HepG2 (cell line): Measurements from ENCODE around the gene ATG2B. TPM values are rescaled to one million over a fixed set of nuclear protein-coding genes. Genes with fewer than 3 reads are reported as not detected.

Experiments
- CCDC6 ChIP-seq: sonication (generic); formaldehyde crosslinking; IDR thresholded peaks from 2 replicates; pipeline ENCODE4 v1.8.1; 2022; ENCODE audit warnings: mild to moderate bottlenecking, missing genetic modification reagents, moderate library complexity
- IKZF5 ChIP-seq: IDR thresholded peaks from 2 replicates; pipeline ENCODE4 v1.6.1; 2018; ENCODE audit warnings: missing genetic modification reagents, mild to moderate bottlenecking, missing compliant biosample characterization
- JUND ChIP-seq: sonication (generic); formaldehyde crosslinking; IDR thresholded peaks from 2 replicates; pipeline ENCODE4 v1.8.0; 2022; ENCODE audit warnings: mild to moderate bottlenecking, missing genetic modification reagents
- KLF6 ChIP-seq: IDR thresholded peaks from 2 replicates; pipeline ENCODE4 v1.8.0; 2016; ENCODE audit warnings: missing biosample characterization, missing genetic modification reagents
- MBNL3 ChIP-seq: fragments of 250-450 bp; sonication (Bioruptor Pico); conservative IDR thresholded peaks from 2 replicates; pipeline ENCODE4 v1.8.0; 2022; ENCODE audit warnings: mild to moderate bottlenecking, inconsistent platforms
- NCOR1 ChIP-seq: fragments of 200-600 bp; sonication (generic); IDR thresholded peaks from 2 replicates; pipeline ENCODE4 v1.7.0; 2017; ENCODE audit warnings: antibody characterized with exemption, low read length, borderline replicate concordance
- PAF1 ChIP-seq: IDR thresholded peaks from 2 replicates; pipeline ENCODE4 v1.6.1; 2016; ENCODE audit warnings: missing genetic modification reagents, missing compliant biosample characterization
- PRPF4 ChIP-seq: fragments of 200-400 bp; formaldehyde crosslinking; IDR thresholded peaks from 2 replicates; pipeline ENCODE4 v1.6.1; 2016; ENCODE audit warnings: low read length, low read depth; ENCODE audit not compliant: poor library complexity, severe bottlenecking
- RBM22 ChIP-seq: fragments of 200-400 bp; formaldehyde crosslinking; optimal IDR thresholded peaks from 2 replicates; pipeline ENCODE3; 2017; ENCODE audit warnings: mild to moderate bottlenecking, low read length, moderate library complexity
- REXO4 ChIP-seq: sonication (generic); formaldehyde crosslinking; IDR thresholded peaks from 2 replicates; pipeline ENCODE4 v1.8.0; 2022; ENCODE audit warnings: missing genetic modification reagents, mild to moderate bottlenecking, borderline replicate concordance
- RXRA ChIP-seq: sonication (generic); formaldehyde crosslinking; IDR thresholded peaks from 2 replicates; pipeline ENCODE4 v1.5.1; 2020; ENCODE audit warnings: missing genetic modification reagents
- SNAPC2 ChIP-seq: sonication (generic); formaldehyde crosslinking; IDR thresholded peaks from 2 replicates; pipeline ENCODE4 v1.8.1; 2022; ENCODE audit warnings: mild to moderate bottlenecking, missing genetic modification reagents
- TCF7L2 ChIP-seq: IDR thresholded peaks from 2 replicates; pipeline ENCODE4 v1.6.1; 2011; ENCODE audit warnings: mild to moderate bottlenecking, low read depth, low read length, moderate library complexity
- U2AF2 ChIP-seq: fragments of 200-400 bp; formaldehyde crosslinking; IDR thresholded peaks from 2 replicates; pipeline ENCODE4 v1.6.1; 2017; ENCODE audit warnings: low read depth, mild to moderate bottlenecking, low read length
- ZBED4 ChIP-seq: sonication (generic); formaldehyde crosslinking; IDR thresholded peaks from 2 replicates; pipeline ENCODE4 v1.4.0; 2020; ENCODE audit warnings: missing genetic modification reagents, borderline replicate concordance
- ZBTB38 ChIP-seq: sonication (generic); formaldehyde crosslinking; IDR thresholded peaks from 2 replicates; pipeline ENCODE4 v1.5.1; 2020; ENCODE audit warnings: mild to moderate bottlenecking, missing genetic modification reagents
- ZFP36 ChIP-seq: fragments of 150-350 bp; IDR thresholded peaks from 2 replicates; pipeline ENCODE4 v1.6.1; 2018; ENCODE audit warnings: borderline replicate concordance, low read length, low read depth; ENCODE audit not compliant: partially characterized antibody
- ZMYM2 ChIP-seq: sonication (generic); formaldehyde crosslinking; IDR thresholded peaks from 2 replicates; pipeline ENCODE4 v1.8.0; 2022; ENCODE audit warnings: mild to moderate bottlenecking, missing genetic modification reagents
- ZNF251 ChIP-seq: sonication (generic); formaldehyde crosslinking; IDR thresholded peaks from 2 replicates; pipeline ENCODE4 v1.9.0; 2021; ENCODE audit warnings: mild to moderate bottlenecking, missing genetic modification reagents
- ZNF253 ChIP-seq: sonication (generic); formaldehyde crosslinking; IDR thresholded peaks from 2 replicates; pipeline ENCODE4 v1.8.0; 2022; ENCODE audit warnings: mild to moderate bottlenecking, missing genetic modification reagents, borderline replicate concordance
- ZNF446 ChIP-seq: sonication (generic); formaldehyde crosslinking; IDR thresholded peaks from 2 replicates; pipeline ENCODE4 v1.5.0; 2020; ENCODE audit warnings: mild to moderate bottlenecking, missing genetic modification reagents
- ZNF563 ChIP-seq: sonication (generic); formaldehyde crosslinking; IDR thresholded peaks from 2 replicates; pipeline ENCODE4 v1.8.0; 2022; ENCODE audit warnings: mild to moderate bottlenecking, moderate library complexity, missing genetic modification reagents
- ZNF567 ChIP-seq: sonication (generic); formaldehyde crosslinking; IDR thresholded peaks from 2 replicates; pipeline ENCODE4 v1.8.1; 2023; ENCODE audit warnings: mild to moderate bottlenecking, missing genetic modification reagents, borderline replicate concordance
- ZNF577 ChIP-seq: sonication (generic); formaldehyde crosslinking; IDR thresholded peaks from 2 replicates; pipeline ENCODE4 v1.4.0; 2020; ENCODE audit warnings: mild to moderate bottlenecking, low read depth, missing genetic modification reagents, borderline replicate concordance
- ZNF766 ChIP-seq: sonication (generic); formaldehyde crosslinking; IDR thresholded peaks from 2 replicates; pipeline ENCODE4 v1.5.0; 2020; ENCODE audit warnings: missing genetic modification reagents, borderline replicate concordance
- ZNF879 ChIP-seq: sonication (generic); formaldehyde crosslinking; IDR thresholded peaks from 2 replicates; pipeline ENCODE4 v1.8.1; 2023; ENCODE audit warnings: missing genetic modification reagents
- ZZZ3 ChIP-seq: sonication (generic); formaldehyde crosslinking; IDR thresholded peaks from 2 replicates; pipeline ENCODE4 v1.4.0; 2020; ENCODE audit warnings: missing genetic modification reagents, mild to moderate bottlenecking, borderline replicate concordance
- polyA plus RNA-seq, 8 experiments: library from polyadenylated mRNA; depleted of rRNA in 3 of 8; stranded (reverse) in 7 of 8; unstranded in 1 of 8; fragments of >200 nt; fragmentation: Illumina TruSeq in 4 of 8; extraction: Trizol in 4 of 8; gene quantifications; 2 replicates each; pipeline versions ENCODE4 v1.2.1 to v1.2.3, GENCODE V29; 2011 to 2016; ENCODE audit warnings: low read depth in 4 of 8, missing spikeins in 1 of 8, mixed read lengths in 1 of 8; ENCODE audit not compliant: insufficient read depth in 1 of 8
- total RNA-seq, 5 experiments: library from RNA; depleted of rRNA; stranded (reverse); fragments of >200 nt; fragmentation: Illumina TruSeq; extraction: Trizol; gene quantifications; 2 replicates each; pipeline ENCODE4 v1.2.3, GENCODE V29; 2016; ENCODE audit warnings: low read depth in 1 of 5

The ATG2B gene
- total and polyA plus RNA-seq, 2 of the 13 experiments (the other 11 are each of a cell fraction or from before 2014, with no cell fraction given) = 7.4 to 7.5 TPM

GRCh38 chr14:96362071-96362964 is 823 bp downstream of the ATG2B start (continued):
- no peak for TF ChIP-seq ZNF567 (CRISPR knock-in tag)
- TF ChIP-seq ZNF879 (CRISPR knock-in tag) = no peak
- TF ChIP-seq MBNL3 (CRISPR knock-in tag) = no peak
- no peak for TF ChIP-seq ZNF446 (CRISPR knock-in tag)
- TF ChIP-seq ZNF253 = 0 out of 2 replicates have a peak, but pooled peaks have one; percentile 15
- no peak for TF ChIP-seq ZNF577 (CRISPR knock-in tag)
- TF ChIP-seq CCDC6 (CRISPR knock-in tag) = no peak
- TF ChIP-seq ZNF563 (CRISPR knock-in tag) = no peak; the same call in 1 of the 2 replicates
- no peak for TF ChIP-seq RXRA
- TF ChIP-seq NCOR1 = no peak
- TF ChIP-seq ZZZ3 (CRISPR knock-in tag) = no peak
- TF ChIP-seq KLF6 (CRISPR knock-in tag) = no peak
- no peak for TF ChIP-seq TCF7L2
- no peak for TF ChIP-seq ZMYM2 (CRISPR knock-in tag)
- TF ChIP-seq ZNF766 = no peak
- TF ChIP-seq ZNF251 = no peak
- no peak for TF ChIP-seq PRPF4
- TF ChIP-seq ZFP36 = no peak
- TF ChIP-seq ZBED4 = no peak
- TF ChIP-seq PAF1 (CRISPR knock-in tag) = no peak
- no peak for TF ChIP-seq ZBTB38 (CRISPR knock-in tag)
- no peak for TF ChIP-seq SNAPC2
- TF ChIP-seq JUND (CRISPR knock-in tag) = no peak
- 0 out of 2 replicates have a peak, but pooled peaks have one; percentile 21 for TF ChIP-seq REXO4 (CRISPR knock-in tag)
- TF ChIP-seq RBM22 = no peak
- TF ChIP-seq U2AF2 = no peak
- no peak for TF ChIP-seq IKZF5 (CRISPR knock-in tag)
